Ishikawa (cell line): Measurements from ENCODE around the gene MIF.
A peak's percentile ranks its signal among the peaks of the same experiment; 100 is the strongest.

Experiments
- CEBPB ChIP-seq: IDR thresholded peaks from 2 replicates; pipeline ENCODE4 v1.6.1; 2012
- EGR1 ChIP-seq: IDR thresholded peaks from 2 replicates; pipeline ENCODE4 v1.6.1; 2012
- EP300 ChIP-seq: IDR thresholded peaks from 2 replicates; pipeline ENCODE4 v1.6.1; 2012; ENCODE audit warnings: borderline replicate concordance
- USF1 ChIP-seq: IDR thresholded peaks from 2 replicates; pipeline ENCODE4 v1.6.1; 2012
- YY1 ChIP-seq: IDR thresholded peaks from 2 replicates; pipeline ENCODE4 v1.6.1; 2012; ENCODE audit warnings: low read depth

DNA sequence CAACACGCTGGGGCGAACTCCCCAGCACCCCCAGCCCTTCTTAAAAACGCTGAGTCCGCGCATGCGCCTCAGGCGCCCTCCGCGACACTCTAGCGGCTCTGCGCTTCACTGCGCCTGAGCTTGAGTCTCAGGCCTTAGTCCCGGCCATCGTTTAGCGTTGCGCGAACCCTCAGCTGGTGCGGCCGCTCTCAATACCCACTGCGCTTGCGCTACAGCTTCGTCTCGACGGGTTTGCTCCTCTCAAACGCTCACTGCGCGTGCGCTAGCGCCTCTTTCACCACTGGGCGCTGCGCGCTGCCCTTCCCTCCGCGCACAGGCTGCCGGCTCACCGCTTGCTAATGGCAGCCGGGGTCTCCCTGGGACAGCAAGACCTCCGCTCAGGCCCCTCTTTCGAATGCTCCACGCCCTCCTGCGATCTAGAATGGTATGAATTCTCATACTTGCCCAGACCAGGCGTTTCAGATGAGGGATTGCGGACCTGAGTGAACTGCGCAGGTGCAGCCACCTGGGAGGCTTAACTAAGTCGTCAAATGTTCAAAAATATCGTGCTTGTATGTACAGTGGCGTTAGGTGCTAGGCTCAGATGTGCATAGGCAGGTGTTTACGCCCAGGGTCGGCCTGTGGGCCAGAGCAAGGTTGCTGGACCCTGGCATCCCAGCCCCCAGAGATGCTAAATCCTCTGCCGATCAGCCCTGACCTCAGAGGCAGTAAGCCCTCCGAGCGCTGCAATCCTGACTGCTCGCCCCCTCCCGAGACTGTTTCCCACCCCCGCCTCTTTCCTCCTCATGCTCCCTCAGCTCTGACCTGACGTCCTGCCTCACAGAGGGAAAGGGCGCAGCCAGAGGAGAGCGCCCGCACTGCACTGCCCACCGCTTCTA, 36.3 kb upstream of the MIF start, which contains the start of gene SLC2A11:
- TF ChIP-seq USF1 (no peak), EP300 (no peak), CEBPB (peak; percentile 23; the same call in 1 of the 2 replicates), YY1 (peak; percentile 73), EGR1 (no peak)
